HG02870 (cell line): ENCODE data around the gene GALNT16.

Experiments
- ATAC-seq: cut with Tn5 transposase; IDR thresholded peaks from one replicate; pipeline ENCODE4 v1.9.1; 2021; ENCODE audit warnings: mild to moderate bottlenecking, moderate library complexity; ENCODE audit not compliant: unreplicated experiment

Gene GALNT16

DNA sequence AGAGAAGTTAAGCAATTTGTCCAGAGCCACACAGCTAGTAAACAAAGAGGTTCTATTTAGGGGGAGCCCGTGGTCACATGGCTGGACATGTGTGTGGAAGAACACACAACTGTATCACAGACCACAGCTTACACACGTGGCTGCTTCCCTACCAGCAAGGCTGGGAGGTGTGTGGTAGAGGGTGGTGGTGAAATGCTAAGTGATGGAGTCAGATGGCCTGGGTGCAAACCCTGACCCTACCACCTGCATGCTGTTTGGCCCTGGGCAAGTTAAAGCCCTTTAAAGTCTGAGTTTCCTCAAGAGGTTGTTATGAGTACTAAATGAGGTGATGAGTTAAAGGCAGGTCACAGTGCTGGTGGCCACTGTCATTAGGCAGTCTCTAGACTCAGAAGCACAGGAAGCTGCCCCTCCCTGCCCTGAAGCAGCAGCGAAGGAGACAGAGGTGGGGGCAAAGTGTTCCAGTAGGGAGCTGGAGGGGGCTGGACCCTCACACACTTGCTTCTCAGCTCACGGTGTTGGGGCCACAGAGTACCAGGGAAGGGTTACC, 73.9 kb downstream of the GALNT16 start:
- ATAC-seq = no peak

DNA sequence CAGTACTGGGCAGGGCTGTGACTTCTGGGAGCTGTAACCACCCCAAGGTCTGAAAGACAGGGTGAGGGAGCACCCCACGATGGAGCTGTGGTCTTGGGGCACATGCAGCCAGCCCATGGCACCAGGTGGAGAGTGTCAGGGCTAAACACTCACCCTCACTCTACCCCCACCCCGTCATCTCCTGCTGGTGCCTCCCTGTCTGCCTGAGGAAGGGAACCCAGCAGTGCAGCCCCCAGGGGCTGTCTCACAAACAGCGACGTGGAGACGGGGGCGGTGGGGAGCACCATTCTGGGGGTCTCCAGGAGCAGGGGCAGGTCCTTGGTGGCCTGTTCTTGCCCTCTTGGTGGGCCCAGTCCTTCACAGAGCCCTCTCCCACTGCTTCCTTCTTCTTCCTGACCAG, 74.6 kb downstream of the GALNT16 start:
- no peak for ATAC-seq

DNA sequence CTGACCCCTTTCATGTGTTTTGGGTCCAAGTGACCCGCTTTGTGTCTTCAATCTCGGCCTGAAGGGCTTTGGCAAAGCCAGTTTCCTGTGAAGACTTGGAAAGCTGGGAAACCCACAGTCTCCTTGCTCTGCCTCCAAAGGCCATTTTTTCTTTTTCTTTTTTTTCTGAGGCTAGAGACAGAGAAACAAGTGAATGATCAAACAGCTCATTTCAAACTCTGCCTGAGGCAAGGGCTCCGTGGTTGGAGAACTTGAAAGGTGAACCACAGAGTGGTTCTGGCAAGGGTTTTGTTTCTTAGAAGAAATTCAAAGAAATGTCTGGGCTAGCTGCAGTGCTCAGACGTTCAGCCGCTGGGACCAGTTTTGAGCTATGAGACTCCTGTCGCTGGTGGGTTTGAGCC, 75.4 kb downstream of the GALNT16 start:
- ATAC-seq = no peak

DNA sequence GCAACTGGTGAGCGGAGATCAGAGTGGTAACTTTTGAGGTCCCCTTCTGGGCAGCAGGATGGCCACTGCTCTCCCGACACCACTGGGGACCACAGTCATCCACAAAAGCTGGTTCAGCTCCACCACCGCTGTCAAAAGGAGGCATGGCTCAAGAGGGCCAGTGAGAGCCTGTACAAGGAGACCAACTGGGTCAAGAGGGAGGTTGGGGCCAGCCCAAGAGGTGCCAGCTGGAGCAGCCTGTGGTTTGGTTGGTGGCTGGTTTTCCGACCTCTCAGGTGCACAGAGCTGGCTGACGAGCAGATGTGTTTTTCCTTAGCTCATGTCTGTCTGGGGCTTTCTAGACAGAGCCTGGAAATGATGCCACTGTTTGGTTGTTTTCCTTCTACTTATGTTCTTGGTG, 78.0 kb downstream of the GALNT16 start:
- ATAC-seq = no peak

DNA sequence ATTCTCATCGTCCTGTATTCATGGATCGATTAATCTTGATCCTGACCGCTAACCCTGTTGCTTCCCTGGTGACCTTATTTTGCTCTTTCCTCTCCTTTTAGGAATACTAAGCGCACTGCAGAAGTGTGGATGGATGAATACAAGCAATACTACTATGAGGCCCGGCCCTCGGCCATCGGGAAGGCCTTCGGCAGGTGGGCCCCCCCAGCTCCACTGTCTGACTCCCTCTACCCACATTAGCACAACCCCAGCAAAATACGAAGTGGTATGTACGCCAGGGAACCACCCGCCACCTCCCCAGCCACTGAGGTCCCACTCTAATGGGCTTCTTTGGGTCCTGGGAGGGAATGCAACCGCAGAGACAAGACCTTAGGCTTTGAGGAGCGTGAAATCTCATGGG, 79.5 kb downstream of the GALNT16 start:
- no peak for ATAC-seq

DNA sequence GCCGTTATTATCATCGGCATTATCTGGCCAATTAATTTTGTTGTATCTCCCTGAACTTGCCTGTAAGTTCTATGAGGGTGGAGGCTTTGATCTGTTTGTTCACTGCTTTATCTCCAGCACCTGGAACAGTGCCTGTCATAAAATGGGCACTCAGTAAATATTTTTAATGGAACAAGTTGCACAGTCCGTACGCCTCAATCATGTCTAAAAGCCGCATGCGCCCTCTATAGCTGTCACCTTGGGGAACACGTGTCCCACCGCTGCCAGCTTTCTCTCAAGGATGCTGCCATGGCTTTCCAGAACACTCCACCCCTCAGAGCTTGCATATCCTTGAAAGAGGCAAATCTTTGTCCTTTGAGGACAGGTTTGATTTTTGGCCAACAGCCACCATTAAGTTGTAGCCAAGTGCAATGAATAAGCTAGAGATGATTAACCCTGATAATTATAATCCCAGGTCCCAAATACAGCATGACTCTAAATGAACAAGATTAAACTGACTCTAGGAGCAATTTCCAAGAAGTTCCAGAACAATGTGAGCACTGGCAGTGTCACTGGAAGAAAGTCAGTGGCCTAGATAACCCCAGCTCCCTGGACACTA, 83.1 kb downstream of the GALNT16 start:
- no peak for ATAC-seq

DNA sequence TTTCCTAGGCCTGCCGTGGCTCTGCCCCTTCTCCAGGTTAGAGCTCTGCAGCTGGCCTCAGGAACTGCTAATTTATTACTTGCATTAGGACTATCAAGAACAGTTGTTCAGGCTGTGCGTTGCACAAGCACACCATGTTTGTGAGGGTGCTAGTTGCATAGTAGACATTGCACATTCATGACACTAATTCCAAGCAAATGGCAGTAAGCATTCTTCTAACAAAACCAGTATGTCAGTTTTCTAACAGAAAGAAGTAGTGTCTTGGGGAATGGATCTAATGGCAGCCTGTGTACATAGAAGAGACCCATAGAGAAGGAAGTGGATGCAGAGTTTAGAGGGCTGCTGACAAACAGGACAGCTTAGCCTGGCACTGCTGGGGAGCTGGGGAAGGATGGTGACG, 84.2 kb downstream of the GALNT16 start:
- no peak for ATAC-seq

DNA sequence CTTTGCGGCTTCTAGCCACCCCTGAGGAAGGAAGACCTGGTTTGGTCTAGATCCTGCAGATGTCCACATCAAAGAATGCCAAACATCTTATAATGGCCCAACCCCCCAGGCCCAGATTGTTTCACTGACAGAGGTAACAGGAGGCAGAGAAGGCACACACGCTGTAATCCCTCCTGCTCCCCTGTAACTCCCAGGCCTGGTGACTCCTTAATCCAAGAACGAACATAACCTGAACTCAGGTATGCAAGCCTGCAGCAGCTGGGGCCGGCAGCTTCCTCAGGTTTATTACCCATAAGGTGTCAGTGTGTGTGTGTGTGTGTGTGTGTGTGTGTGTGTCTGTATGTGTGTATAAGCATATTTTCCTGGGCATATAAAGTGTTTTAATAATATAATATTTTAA, 85.4 kb downstream of the GALNT16 start:
- ATAC-seq = no peak

DNA sequence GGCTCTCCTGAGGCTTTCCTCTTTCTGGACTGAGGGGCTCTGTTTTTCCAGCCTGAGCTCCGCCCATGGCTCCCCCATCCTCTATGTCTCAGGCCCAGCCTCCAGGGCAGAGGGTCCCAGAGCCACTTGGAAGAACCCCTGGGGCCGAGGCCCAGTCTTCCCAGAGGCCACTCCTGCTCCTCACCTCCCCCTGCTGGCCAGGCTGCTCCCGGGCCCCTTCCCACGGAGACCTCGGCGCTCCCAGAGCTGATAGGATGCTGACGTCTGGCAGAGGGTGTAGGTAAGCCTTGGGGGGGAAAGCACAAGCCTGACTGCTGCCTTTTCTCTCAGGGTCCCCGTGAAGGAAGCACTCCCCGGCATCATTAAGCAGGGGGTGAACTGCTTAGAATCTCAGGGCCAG, 86.8 kb downstream of the GALNT16 start:
- ATAC-seq = no peak

DNA sequence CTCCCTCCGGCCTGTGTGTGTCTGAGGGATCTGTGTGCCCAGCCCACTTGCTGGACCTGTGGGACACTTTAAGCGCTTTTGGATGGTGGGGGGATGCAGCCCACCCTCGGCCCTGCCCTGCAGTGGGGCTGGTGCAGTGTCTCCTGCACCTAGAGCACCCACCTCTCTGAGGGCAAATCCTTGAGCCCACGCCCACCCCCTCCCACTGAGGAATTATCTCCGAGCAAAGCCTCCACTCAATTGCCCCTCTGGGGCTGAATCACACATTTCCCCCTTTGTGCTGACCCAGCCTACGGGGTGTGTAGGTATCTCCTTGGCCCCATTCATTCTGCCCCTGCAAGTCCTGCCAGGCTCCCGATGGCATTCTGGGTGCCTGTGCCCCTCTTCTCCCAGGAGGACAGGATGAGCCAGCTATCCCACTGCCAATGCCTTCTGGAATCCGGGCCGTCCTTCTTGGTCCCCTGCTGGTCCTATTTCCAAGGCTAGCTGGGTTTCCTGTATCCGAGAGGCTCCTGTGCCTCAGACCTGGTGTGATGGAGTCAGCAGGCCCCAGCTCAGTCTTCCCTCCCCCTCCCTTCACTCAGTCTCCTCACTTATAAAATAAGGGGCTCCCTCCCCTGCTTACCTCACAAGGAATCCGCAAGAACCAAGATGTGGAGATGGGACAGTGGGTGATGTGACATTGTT, 89.3 kb downstream of the GALNT16 start:
- ATAC-seq = no peak

DNA sequence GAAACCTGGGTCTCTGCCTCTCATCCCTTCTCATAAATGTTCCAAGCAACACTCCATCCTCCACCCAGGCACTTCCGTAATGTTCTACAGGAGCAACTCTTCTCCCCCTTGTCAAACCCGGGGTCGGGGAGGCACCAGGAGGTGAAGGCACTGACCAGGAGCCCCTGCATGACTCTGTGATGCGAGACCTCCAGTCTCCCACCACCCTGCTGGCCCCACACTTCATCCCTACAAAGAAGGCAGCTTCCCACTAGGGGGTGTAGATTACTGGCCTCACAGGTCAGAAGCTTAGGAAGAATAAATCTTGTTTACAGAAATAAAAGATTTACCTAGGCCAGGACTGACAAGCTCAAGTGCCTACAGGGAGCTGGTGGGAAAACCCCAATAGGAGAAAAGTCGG, 90.9 kb downstream of the GALNT16 start:
- no peak for ATAC-seq

DNA sequence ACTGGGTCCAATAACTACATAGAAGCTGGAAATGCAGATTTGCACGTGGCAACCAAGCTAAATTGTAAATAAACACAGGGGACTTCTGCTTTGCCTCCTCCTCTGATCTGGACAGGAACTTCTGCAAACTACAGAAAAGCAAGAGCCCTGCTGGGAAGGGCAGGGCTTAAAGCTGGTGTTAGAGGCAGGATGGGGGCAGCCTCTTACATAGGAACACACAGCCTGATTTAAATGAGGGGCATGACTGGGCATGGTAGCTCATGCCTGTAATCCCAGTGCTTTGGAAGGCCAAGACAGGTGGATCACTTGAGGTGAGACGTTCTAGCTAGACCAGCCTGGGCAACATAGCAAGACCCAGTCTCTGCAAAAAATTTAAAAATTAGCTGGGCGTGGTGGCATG, 91.4 kb downstream of the GALNT16 start:
- ATAC-seq = no peak

DNA sequence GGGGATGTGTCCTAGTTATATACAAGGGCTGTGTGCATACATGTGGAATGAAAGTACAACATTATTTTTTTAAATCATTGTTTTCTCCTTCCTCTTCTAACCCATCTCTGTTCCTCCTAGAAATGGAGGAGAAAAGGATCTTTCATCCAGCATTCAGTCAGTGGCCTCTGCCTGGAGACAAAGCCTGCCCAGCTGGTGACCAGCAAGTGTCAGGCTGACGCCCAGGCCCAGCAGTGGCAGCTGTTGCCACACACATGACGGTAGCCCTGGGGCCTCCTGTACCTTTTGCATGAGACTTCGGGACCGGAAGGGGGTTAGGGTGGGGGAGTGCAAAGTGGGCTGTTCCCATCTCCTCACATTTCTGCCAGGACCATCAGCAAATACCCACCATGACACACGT, 92.0 kb downstream of the GALNT16 start:
- ATAC-seq = no peak

DNA sequence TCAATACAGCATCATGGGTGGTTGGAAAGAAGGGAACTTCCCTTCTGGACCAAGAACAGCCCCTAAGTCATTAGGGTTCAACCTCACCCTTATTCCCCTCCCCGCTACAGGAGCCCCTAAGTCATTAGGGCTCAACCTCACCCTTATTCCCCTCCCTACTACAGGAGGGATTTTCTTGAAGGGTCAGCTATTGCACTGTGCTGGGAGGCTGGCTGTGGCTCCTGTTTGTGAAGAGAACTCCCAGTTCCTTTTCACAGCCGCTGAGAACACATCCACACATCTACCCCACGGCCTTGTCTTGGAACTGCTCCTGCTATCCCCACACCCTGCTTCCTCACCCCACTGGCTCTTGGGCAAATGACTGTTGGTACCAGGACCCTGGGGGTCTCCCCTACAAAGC, 93.2 kb downstream of the GALNT16 start:
- no peak for ATAC-seq

DNA sequence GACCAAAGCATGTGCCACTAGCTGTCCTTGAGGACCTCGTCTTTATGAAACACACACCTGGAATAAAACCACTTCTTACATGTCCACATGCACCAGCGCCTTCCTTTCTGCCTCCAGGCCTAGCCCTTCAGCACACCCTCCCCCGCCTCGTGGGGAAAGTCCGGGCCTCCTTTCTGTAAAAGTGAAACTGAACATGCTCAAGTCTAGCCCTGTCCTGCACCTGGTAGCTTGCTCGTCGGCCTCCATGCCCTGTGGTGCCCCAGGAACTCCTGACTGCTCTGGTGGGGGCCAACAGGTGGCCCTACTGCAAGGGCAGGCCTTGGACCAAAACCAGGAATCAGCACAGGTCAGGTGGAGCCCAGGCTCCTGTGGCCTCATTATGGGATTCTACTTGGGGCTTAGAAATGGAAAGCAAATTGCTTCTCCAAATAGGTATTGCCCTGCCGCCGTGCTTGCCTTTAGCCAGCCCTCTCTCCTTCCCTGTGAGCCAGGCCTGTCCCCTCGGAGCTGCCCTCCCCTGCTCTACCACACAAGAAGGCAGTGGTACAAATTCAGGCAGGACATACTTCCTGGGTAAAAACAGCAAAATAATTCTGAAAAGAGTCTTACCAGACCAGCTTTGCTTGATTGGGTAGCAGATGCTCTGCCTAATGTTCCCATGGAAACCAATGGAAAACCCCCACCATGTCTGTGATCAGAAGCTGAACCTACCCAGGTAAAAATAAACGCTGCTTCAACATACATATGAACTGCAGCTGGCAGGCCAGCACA, 94.6 kb downstream of the GALNT16 start:
- ATAC-seq = peak; percentile 85

DNA sequence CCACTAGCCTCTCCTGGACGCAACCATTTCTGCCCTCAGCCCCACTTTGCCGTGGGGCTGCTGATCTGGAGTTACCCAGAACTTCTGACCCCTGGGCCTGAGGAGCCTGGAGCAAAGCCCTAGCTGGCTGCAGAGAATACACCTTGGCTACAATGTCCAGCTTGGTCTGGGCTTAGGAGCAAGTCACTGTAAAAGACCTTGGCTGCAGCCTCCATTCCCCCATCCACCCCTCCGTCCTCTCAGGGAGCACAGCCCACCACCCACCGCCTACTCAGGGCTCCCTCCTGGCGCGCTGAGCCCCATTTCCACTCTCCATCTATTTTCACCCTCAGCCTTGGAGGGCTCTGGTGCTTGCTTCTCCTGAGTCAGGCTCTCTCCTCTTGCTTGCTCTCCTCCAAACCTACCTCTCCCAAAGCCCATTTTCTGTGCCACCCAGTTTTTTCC, 95.2 kb downstream of the GALNT16 start:
- ATAC-seq = no peak

DNA sequence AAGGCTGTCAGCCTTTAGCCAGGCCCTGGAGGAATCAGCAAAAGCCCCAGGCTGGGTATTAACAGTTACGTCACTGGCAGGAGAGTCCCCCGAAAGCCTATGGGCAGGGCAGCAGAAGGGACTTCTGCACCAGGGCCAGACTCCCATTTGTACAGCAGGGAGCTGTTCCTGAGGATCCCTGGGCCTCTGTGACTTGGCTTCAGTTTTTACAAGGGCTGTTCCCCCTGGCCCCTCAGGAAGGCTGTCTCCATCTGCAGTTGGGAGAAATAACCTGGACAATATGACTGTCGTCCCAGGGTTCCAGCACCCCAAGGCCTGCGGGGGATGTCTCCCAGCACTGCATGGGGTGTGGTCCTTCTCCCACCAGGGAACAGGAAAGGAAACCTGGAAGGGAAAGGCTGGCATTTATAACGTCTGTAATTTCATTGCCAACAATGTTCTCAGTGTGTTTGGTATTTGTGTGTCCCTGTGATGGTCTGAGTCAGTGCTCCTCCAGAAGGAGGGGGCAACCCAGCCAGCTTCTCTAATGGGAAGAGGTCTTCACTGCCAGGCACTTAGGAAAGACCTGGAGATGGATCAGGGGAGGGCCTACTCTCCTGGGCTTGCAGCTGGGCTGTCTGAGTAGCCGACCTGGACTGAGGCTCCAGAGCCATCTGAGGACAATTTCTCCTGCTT, 95.8 kb downstream of the GALNT16 start:
- no peak for ATAC-seq

DNA sequence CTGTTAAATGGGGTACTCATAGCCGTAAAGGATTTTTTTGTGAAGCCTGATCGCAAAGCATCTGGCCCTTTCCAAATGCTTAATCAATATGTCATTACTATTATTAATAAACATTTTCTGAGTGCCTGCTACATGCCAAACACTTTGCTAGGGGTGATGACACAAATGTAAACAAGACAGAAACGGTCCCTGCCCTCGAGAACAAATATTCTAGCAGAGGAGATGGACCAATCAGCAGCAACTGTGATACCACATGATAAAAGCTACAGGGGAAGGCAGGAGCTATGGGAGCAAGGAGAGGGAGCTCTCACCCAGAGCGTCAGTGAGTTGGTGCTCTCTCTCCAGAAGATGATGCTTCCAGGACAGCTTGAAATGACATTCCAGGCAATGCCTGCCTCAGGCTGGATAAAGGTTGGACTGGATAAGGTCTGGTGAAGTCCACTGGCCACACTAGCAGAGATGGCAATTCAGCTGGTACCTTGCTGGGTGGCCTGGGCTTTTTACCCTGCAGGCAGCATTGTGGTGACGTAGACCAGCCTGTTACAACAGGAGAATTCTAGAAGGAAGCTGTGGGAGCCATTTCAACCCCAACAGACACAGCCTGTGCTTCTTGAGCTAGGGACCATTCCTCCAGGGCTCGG, 97.1 kb downstream of the GALNT16 start:
- no peak for ATAC-seq

DNA sequence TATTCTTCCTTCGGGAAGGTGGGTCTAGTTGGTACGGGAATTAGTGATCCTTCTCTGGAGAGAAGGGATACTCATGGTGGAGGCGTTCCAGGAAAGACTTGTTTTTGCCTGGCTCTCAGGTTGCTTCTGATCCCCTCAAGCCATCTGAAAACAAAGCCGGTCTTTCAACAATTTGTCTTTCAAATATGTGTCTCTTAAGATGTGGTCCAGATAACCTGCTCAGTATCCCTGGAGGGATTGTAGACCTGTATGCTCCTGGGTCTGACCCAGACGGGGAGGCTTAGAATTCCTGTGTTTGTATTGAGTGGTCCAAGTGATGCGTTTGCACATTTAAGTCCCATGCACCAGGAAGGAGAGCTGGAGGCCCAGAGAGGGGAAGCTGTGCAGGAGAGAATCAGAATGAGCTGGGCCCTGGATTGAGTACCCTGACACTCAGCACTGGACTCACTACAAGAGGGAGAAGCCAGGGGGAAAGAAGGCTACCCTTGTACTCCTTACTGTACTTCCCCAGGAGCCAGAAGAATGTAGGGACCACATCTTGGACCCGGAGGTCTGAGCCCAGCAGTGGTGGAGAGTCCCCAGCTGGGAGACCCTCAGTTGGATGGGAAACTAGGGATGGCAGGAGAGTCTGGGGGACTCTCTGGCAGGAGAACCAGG, 97.7 kb downstream of the GALNT16 start:
- ATAC-seq = no peak

DNA sequence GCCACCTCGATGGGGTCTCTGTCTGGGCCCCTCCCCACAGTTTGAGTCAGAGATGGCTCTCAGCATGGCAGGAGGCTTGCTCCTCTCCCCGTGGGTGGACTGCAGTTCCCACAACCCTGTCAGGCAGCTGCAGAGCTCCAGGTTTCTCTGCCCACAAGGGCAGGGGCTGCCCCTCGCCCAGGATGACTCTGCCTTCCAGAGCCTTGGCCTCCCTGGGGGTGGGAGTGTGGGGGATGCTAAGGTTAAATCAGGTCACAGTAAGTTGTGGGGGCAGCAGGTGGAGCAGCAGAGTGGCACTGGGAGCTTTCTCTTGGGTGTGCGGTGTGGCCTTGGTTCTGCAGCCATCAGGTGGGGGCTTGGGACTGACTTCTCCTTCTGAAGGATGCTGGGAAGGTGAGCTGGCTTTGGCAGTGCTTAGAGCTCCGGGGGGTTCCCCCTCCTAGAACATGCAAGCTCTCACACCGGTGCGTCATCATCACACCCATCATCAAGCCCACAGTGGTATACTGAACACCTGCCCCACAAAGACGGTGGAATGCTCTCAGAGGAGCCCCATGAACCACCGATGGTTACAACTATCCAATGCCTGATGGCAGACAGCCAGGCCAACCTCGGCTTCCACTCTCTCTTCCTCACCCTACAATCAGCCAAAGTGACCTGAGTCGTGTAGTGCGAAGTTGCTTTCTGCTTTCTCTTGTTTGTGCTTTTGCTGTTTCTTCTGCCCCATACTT, 98.4 kb downstream of the GALNT16 start:
- ATAC-seq = peak; percentile 31
